ENCODE results near the gene MEIS2. TPM values are rescaled to one million over a fixed set of nuclear protein-coding genes. Genes with fewer than 3 reads are reported as not detected.

Gene MEIS2
- total and polyA plus RNA-seq, 7 donors = 1.4 to 154 (median 76.0) TPM

DNA sequence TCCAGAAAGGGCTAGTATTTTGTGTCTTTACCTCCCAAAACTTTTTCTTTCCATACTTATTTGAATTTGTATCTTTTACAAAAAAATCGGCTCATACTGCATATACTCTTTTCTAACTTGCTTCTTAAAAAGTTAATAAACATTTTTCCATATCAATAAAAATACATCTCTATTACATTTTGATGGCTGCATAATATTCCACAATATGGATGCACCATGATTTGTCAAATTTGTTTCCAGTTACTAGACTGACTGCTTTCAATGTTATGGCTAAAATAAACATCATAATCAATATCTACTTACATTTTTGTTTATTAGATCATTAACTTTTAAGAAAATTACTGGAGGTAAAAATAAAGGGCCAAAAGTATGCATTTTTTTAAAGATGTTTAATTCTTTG is 121.7 kb downstream of the MEIS2 start:
- H3K4me3 ChIP-seq = no peak overlapping the region
- DNase-seq = no peak
- H3K36me3 ChIP-seq = no peaks in the 10 kb centered on the region
- H3K4me1 ChIP-seq = no peaks in the 10 kb centered on the region
- H3K9me3 ChIP-seq = no peaks in the 10 kb centered on the region
- no peak for TF ChIP-seq EP300 (IDR thresholded peaks at IDR 0.05)
- TF ChIP-seq, protein P1, sequence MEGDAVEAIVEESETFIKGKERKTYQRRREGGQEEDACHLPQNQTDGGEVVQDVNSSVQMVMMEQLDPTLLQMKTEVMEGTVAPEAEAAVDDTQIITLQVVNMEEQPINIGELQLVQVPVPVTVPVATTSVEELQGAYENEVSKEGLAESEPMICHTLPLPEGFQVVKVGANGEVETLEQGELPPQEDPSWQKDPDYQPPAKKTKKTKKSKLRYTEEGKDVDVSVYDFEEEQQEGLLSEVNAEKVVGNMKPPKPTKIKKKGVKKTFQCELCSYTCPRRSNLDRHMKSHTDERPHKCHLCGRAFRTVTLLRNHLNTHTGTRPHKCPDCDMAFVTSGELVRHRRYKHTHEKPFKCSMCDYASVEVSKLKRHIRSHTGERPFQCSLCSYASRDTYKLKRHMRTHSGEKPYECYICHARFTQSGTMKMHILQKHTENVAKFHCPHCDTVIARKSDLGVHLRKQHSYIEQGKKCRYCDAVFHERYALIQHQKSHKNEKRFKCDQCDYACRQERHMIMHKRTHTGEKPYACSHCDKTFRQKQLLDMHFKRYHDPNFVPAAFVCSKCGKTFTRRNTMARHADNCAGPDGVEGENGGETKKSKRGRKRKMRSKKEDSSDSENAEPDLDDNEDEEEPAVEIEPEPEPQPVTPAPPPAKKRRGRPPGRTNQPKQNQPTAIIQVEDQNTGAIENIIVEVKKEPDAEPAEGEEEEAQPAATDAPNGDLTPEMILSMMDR (IDR thresholded peaks at IDR 0.05) = no peak
- no peak for TF ChIP-seq POLR2AphosphoS5 (IDR thresholded peaks at IDR 0.05)
- no peak for TF ChIP-seq POLR2A (IDR thresholded peaks at IDR 0.05)
- intact Hi-C loops (cut with DNase I) = no loop called here
- H3K27me3 ChIP-seq = no peaks in the 10 kb centered on the region
- 83 to 89% methylated on average over 1 of the region's 1 CpG for WGBS, 2 donors
- H3K27ac ChIP-seq = no peak overlapping the region

DNA sequence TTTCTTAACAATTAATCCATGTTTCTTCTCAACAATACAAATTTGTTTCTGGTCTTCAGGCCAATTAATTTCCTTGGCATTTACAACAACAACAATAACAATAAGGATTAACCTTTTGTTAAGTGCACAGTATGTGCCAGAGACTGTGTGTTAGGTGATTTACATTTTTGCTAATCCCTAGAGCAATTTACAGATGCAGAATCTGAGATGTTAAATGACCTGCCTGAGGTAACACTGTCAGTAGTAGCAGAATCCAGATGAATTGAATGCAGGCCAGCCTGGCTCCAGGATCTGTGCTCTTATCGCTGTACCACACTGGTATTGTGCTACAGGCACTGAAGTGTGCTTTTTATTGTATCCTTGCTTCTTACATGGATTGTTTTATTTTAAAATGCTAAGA is 122.2 kb downstream of the MEIS2 start:
- Histone ChIP-seq H3K27ac (no peak overlapping the region), H3K4me3 (no peak overlapping the region), H3K27me3 (no peaks in the 10 kb centered on the region), H3K4me1 (no peaks in the 10 kb centered on the region), H3K36me3 (no peaks in the 10 kb centered on the region), H3K9me3 (no peaks in the 10 kb centered on the region)
- DNase-seq = no peak
- 85 to 95% methylated on average over 1 of the region's 1 CpG for WGBS, 2 donors
- TF ChIP-seq POLR2A (IDR thresholded peaks at IDR 0.05) (no peak), EP300 (IDR thresholded peaks at IDR 0.05) (no peak), POLR2AphosphoS5 (IDR thresholded peaks at IDR 0.05) (no peak)
- TF ChIP-seq, protein P1 (IDR thresholded peaks at IDR 0.05) = no peak
- intact Hi-C loops (cut with DNase I) = no loop called here

DNA sequence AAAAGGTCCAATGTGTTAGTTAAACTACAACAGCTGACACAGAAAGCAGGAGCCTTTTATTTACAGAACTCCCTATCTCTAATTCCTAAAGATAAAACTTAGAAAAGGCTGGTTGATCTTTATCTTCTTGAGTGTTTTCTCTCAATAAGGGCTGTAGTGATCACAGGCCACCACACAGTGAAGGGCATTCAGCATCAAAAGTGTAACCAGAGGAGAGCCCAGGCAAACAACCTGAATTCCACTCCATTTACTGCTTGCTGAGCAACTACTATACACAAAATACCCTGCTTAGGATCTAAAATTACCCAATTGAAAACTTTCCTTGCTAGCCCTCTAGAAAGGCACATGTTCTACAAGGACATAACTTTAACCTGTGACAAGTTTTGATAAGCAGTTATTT is 122.7 kb downstream of the MEIS2 start:
- TF ChIP-seq POLR2A (IDR thresholded peaks at IDR 0.05) (no peak), EP300 (IDR thresholded peaks at IDR 0.05) (no peak), POLR2AphosphoS5 (IDR thresholded peaks at IDR 0.05) (no peak)
- TF ChIP-seq, protein P1 (IDR thresholded peaks at IDR 0.05) = no peak
- no peak for DNase-seq
- intact Hi-C loops (cut with DNase I) = no loop called here
- Histone ChIP-seq H3K36me3 (no peaks in the 10 kb centered on the region), H3K27me3 (no peaks in the 10 kb centered on the region), H3K4me3 (no peak overlapping the region), H3K4me1 (no peaks in the 10 kb centered on the region), H3K27ac (no peak overlapping the region), H3K9me3 (no peaks in the 10 kb centered on the region)

DNA sequence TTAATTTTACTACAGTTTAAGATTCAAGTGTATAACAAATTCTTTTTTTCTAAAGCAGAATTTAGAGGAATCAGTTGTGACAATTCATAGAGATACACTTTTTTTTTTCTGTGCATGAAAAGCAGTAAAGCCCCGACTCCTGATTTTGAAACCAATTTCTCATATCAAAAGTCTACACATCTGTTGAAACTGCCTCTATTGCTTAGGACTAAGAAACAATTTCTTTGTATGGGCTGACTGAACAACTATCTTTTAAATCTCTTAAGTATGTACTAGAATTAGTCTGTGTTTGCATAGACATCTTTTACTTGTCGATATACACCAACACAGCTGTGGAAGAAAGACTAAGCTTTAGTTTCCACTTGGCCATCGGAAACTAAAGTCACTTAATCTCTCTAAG is 127.6 kb downstream of the MEIS2 start:
- Histone ChIP-seq H3K36me3 (peaks cover 0 to 4% (median 0%) of the 10 kb centered on the region in 4 donors), H3K4me3 (no peak overlapping the region), H3K27ac (no peak overlapping the region), H3K9me3 (no peaks in the 10 kb centered on the region), H3K4me1 (peaks cover 0 to 3% (median under 1%) of the 10 kb centered on the region in 4 donors), H3K27me3 (no peaks in the 10 kb centered on the region)
- DNase-seq = no peak
- intact Hi-C loops (cut with DNase I) = no loop called here
- 72 to 88% methylated on average over 3 of the region's 3 CpGs for WGBS, 2 donors
- TF ChIP-seq, protein P1 (IDR thresholded peaks at IDR 0.05) = no peak
- no peak for TF ChIP-seq POLR2AphosphoS5 (IDR thresholded peaks at IDR 0.05)
- no peak for TF ChIP-seq EP300 (IDR thresholded peaks at IDR 0.05)
- no peak for TF ChIP-seq POLR2A (IDR thresholded peaks at IDR 0.05)

DNA sequence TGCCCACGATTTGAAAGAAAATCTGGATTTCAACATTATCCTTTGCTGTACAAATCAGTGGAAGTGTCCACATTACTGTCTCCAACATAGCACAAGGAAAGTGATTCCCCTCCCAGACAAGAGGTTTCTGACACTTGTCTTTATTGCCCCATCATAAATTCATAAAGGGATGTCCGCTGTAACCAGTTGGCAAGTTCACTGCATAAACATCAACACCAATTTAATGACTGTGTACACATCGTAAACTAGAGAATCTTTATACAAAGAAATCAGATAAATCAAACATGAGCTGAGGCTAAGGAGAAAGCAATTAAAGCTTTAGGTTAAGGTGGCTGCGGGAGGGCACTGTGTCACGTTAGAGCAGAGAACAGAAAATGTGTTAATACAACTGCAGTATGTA is 129.8 kb downstream of the MEIS2 start:
- Histone ChIP-seq H3K9me3 (no peaks in the 10 kb centered on the region), H3K27ac (no peak overlapping the region), H3K4me3 (no peak overlapping the region), H3K27me3 (no peaks in the 10 kb centered on the region), H3K36me3 (peaks cover 0 to 4% (median 0%) of the 10 kb centered on the region in 4 donors), H3K4me1 (peaks cover 0 to 25% (median 18%) of the 10 kb centered on the region in 4 donors)
- TF ChIP-seq EP300 (IDR thresholded peaks at IDR 0.05) (no peak), POLR2AphosphoS5 (IDR thresholded peaks at IDR 0.05) (no peak), POLR2A (IDR thresholded peaks at IDR 0.05) (no peak)
- TF ChIP-seq, protein P1 (IDR thresholded peaks at IDR 0.05) = no peak
- 16 to 63% methylated on average over 5 of the region's 5 CpGs for WGBS, 2 donors
- no peak for DNase-seq
- intact Hi-C loops (cut with DNase I) = no loop called here
